22Rv1 (cell line): ENCODE data around the gene BACH2.

Source experiments
- H3K27ac ChIP-seq: fragments of 450-650 bp; 2 replicates; pipeline ENCODE4 v1.5.1; 2017
- CTCF ChIP-seq: fragments of 450-650 bp; IDR thresholded peaks from 2 replicates; pipeline ENCODE4 v1.5.1; 2017; ENCODE audit warnings: mild to moderate bottlenecking
- ZFX ChIP-seq: fragments of 450-650 bp; IDR thresholded peaks from 2 replicates; pipeline ENCODE4 v1.6.1; 2017; ENCODE audit warnings: antibody characterized with exemption, borderline replicate concordance

The BACH2 gene

GRCh38 chr6:90238496-90239266, 58.0 kb downstream of the BACH2 start:
- no peak overlapping the region for H3K27ac ChIP-seq
- TF ChIP-seq ZFX, result no peak
- TF ChIP-seq CTCF, result no peak

DNA sequence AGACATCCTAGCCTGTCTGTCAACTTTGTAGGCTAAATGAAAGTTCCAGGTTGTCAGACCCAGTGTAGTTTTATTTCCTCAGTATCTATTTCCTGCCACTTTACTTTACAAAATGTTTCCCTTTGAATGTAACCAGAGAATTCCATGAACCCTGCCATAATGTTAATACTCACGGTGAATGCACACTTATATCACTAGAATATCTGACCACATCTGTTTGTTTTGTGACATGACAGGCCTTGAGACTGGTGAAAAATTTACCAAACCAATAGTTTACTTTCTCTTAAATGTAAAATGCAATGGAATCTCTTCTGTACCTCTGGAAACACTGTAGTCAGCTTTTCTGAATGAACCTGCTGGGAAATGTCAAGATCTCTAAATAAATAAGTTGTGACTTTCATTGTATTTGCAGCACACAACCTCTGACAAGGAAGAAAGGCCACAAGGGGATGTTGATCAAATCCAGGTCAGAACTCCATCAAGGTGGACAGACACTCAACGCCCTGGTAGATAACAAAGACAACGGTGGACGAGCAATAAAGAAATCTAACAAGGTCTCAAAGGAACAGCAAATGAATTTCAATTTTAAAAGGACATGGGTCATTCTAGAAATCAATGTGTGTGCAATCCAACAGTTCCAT, 59.2 kb downstream of the BACH2 start:
- TF ChIP-seq ZFX (no peak), CTCF (no peak)
- H3K27ac ChIP-seq, result no peak overlapping the region

GRCh38 chr6:90233994-90234393, 62.6 kb downstream of the BACH2 start:
- TF ChIP-seq CTCF (no peak), ZFX (no peak)
- H3K27ac ChIP-seq, result no peak overlapping the region

- no peak overlapping the region for H3K27ac ChIP-seq
- TF ChIP-seq CTCF (no peak), ZFX (no peak)
Measured at GRCh38 chr6:90233213-90233612, 63.4 kb downstream of the BACH2 start.

DNA sequence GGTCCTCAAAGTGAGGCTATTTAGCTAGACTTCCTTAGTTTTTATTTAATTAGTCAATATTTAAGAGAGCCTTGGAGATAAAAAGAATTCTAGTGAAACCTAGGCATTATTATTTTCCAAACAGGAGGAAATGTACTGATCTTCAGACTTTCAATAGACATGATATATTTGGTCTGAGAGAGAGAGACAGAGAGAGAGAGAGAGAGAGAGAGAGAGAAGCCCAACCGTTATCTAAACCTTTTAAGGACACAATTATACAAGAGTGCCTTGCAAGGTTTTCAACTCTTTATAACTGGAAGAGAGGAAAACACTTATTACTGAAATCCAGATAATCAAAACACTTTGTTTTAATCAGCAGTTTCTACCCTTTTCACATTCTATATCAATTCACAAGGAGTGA, 64.8 kb downstream of the BACH2 start:
- H3K27ac ChIP-seq, result no peak overlapping the region
- TF ChIP-seq ZFX (no peak), CTCF (no peak)

GRCh38 chr6:90231308-90231707, 65.3 kb downstream of the BACH2 start:
- no peak for TF ChIP-seq CTCF
- TF ChIP-seq ZFX, result no peak
- H3K27ac ChIP-seq, result no peak overlapping the region

DNA sequence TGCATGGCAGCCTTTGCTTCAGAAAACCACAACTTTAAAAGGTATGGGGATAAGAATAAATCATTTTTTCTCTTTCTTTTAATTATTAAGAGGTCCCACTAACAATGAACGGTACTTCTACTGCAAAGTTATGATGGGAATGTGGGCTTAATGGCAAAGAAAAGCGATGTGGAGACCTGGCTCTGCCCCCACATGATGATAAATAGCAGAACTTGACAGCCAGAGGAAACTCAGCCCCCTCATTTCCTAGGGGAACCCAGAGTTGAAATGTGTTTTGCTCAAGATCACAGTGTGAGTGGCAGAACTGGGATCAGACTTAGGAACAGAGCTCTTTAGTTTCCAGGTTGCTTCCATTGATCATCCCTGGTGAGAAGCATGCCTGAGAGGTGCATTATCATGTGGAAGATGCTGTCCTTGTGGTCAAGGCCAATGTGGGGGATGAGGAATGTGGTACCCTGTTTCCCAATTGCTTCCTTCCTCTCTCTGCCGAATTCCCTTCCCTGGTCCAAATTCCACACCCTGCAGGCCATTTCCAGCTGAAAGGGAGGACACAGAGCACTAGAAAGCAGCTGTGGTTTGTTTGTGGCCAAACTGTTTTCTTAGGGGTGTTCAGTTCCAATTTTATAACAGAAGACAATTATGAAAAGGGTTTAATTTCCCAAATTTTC, 66.0 kb downstream of the BACH2 start:
- no peak overlapping the region for H3K27ac ChIP-seq
- TF ChIP-seq ZFX (no peak), CTCF (no peak)
